SK-N-SH (cell line): ENCODE measurements around the gene KCNIP4.

Source experiments
- POLR2AphosphoS5 ChIP-seq: IDR thresholded peaks from 2 replicates; pipeline ENCODE4 v1.6.1; 2012; ENCODE audit warnings: low read depth, low read length
- SIN3A ChIP-seq: IDR thresholded peaks from 2 replicates; pipeline ENCODE4 v1.6.1; 2012; ENCODE audit warnings: low read depth, mild to moderate bottlenecking, low read length, moderate library complexity, borderline replicate concordance
- TAF1 ChIP-seq: IDR thresholded peaks from 2 replicates; pipeline ENCODE4 v1.6.1; 2012; ENCODE audit warnings: low read depth, mild to moderate bottlenecking, low read length, moderate library complexity, borderline replicate concordance
- TF ChIP-seq, protein P1 (sequence below): IDR thresholded peaks from 2 replicates; pipeline ENCODE4 v1.6.1; 2012; ENCODE audit warnings: mild to moderate bottlenecking, low read depth, low read length, moderate library complexity
- TF ChIP-seq, protein P2 (sequence below): IDR thresholded peaks from 2 replicates; pipeline ENCODE4; 2012

DNA sequence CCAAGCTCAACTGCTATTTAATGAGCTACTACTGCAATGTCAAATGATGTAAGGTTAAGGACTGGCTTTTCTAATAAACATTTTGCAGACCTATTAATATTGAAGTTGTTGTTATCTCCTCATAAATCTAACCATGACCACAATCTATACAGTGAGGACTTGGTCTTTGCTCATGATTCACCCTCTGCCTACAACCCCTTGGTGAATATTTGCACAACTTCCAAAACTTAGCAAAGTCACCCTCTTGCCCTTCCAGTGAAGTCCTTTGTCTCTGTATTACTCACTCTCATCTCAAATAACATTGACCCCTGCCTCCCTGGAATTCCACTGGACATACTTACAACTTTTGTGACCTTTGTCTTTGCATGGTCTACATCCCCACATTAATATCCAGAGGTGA is 204.5 kb downstream of the KCNIP4 start:
- TF ChIP-seq, protein P1, sequence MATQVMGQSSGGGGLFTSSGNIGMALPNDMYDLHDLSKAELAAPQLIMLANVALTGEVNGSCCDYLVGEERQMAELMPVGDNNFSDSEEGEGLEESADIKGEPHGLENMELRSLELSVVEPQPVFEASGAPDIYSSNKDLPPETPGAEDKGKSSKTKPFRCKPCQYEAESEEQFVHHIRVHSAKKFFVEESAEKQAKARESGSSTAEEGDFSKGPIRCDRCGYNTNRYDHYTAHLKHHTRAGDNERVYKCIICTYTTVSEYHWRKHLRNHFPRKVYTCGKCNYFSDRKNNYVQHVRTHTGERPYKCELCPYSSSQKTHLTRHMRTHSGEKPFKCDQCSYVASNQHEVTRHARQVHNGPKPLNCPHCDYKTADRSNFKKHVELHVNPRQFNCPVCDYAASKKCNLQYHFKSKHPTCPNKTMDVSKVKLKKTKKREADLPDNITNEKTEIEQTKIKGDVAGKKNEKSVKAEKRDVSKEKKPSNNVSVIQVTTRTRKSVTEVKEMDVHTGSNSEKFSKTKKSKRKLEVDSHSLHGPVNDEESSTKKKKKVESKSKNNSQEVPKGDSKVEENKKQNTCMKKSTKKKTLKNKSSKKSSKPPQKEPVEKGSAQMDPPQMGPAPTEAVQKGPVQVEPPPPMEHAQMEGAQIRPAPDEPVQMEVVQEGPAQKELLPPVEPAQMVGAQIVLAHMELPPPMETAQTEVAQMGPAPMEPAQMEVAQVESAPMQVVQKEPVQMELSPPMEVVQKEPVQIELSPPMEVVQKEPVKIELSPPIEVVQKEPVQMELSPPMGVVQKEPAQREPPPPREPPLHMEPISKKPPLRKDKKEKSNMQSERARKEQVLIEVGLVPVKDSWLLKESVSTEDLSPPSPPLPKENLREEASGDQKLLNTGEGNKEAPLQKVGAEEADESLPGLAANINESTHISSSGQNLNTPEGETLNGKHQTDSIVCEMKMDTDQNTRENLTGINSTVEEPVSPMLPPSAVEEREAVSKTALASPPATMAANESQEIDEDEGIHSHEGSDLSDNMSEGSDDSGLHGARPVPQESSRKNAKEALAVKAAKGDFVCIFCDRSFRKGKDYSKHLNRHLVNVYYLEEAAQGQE, result no peak
- TF ChIP-seq SIN3A, result no peak
- no peak for TF ChIP-seq POLR2AphosphoS5
- TF ChIP-seq, protein P2, sequence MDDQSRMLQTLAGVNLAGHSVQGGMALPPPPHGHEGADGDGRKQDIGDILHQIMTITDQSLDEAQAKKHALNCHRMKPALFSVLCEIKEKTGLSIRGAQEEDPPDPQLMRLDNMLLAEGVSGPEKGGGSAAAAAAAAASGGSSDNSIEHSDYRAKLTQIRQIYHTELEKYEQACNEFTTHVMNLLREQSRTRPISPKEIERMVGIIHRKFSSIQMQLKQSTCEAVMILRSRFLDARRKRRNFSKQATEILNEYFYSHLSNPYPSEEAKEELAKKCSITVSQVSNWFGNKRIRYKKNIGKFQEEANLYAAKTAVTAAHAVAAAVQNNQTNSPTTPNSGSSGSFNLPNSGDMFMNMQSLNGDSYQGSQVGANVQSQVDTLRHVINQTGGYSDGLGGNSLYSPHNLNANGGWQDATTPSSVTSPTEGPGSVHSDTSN, result no peak
- TF ChIP-seq TAF1, result no peak
